ENCODE results near the gene VPS26A.

DNA sequence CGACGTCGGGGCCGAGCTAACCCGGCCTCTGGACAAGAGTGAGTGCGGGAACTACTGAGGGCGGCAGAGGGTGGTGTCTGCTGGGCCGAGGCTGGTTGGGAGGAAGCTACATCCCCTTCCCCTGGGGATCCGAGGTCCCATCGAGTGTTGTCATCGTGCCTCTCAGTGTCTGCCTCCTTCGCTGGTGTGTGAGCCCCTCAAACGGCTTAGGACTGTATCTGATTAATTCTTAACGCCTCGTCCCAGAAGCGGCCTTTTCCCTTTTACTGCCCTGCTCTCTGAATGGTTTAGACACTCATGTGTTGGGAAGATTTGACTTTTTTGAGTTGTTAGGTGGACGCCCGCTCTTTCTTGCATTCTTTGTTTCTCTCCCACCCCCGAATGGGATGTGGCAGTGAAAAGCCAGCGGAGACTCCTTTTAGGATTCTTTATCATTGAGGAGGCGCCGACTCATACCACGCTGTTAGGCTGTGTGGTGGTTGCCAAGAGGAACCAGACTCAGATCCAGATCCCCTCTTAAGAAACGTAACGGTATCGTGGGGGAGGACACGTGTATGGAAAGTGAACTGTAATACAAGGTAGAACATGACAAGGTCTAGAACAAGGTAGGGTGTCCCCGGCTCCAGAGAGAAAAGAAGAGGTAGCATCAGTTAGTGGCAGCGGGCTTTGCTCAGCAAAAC lies 56.7 kb downstream of the VPS26A start:
- TF ChIP-seq, protein P1, sequence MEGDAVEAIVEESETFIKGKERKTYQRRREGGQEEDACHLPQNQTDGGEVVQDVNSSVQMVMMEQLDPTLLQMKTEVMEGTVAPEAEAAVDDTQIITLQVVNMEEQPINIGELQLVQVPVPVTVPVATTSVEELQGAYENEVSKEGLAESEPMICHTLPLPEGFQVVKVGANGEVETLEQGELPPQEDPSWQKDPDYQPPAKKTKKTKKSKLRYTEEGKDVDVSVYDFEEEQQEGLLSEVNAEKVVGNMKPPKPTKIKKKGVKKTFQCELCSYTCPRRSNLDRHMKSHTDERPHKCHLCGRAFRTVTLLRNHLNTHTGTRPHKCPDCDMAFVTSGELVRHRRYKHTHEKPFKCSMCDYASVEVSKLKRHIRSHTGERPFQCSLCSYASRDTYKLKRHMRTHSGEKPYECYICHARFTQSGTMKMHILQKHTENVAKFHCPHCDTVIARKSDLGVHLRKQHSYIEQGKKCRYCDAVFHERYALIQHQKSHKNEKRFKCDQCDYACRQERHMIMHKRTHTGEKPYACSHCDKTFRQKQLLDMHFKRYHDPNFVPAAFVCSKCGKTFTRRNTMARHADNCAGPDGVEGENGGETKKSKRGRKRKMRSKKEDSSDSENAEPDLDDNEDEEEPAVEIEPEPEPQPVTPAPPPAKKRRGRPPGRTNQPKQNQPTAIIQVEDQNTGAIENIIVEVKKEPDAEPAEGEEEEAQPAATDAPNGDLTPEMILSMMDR (conservative IDR thresholded peaks at IDR 0.05; ENCODE audit: low read depth, low read length): no peak
- no peak for TF ChIP-seq EZH2 (IDR thresholded peaks at IDR 0.05; ENCODE audit: borderline replicate concordance, low read depth, low read length, poor library complexity, severe bottlenecking)
